Measurements from ENCODE around the gene DACT1. TPM values are rescaled to one million over a fixed set of nuclear protein-coding genes. Genes with fewer than 3 reads are reported as not detected.

Gene DACT1
- total RNA-seq, 4 donors from 2014 or later: 2.7 to 9.7 (median 4.3) TPM

DNA sequence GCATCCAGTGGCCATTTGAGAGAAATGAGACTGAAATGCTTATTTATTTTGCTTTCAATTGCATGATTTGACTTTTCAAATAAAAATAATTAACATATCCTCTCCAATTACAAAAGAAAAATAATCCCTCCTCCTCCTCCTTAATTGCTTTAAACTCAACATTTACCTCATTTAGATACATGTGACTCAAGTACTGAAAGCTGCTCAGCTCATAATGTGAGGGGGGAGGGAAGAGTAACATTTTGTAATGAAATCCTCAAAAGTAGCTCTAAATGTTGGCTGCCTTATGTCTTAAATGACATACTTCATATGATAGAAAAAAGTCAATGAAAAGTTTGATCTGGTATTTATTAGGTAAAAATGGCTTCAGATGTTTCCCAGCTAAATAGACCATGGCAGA lies 29.0 kb downstream of the DACT1 start:
- DNase-seq (ENCODE audit: low spot score): no peak
- ATAC-seq (ENCODE audit: low FRiP score): no peak
- TF ChIP-seq, protein P1, sequence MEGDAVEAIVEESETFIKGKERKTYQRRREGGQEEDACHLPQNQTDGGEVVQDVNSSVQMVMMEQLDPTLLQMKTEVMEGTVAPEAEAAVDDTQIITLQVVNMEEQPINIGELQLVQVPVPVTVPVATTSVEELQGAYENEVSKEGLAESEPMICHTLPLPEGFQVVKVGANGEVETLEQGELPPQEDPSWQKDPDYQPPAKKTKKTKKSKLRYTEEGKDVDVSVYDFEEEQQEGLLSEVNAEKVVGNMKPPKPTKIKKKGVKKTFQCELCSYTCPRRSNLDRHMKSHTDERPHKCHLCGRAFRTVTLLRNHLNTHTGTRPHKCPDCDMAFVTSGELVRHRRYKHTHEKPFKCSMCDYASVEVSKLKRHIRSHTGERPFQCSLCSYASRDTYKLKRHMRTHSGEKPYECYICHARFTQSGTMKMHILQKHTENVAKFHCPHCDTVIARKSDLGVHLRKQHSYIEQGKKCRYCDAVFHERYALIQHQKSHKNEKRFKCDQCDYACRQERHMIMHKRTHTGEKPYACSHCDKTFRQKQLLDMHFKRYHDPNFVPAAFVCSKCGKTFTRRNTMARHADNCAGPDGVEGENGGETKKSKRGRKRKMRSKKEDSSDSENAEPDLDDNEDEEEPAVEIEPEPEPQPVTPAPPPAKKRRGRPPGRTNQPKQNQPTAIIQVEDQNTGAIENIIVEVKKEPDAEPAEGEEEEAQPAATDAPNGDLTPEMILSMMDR (IDR thresholded peaks at IDR 0.05): no peak

- ATAC-seq (ENCODE audit: low FRiP score) (no peak), DNase-seq (ENCODE audit: low spot score) (no peak)
- TF ChIP-seq, protein P1 (IDR thresholded peaks at IDR 0.05): no peak
Measured at GRCh38 chr14:58667900-58668299, 30.1 kb downstream of the DACT1 start.

GRCh38 chr14:58668848-58669480 lies 31.2 kb downstream of the DACT1 start:
- TF ChIP-seq, protein P1 (IDR thresholded peaks at IDR 0.05): no peak
- ATAC-seq (ENCODE audit: low FRiP score) (no peak), DNase-seq (ENCODE audit: low spot score) (no peak)

- TF ChIP-seq, protein P1 (IDR thresholded peaks at IDR 0.05): no peak
- DNase-seq (ENCODE audit: low spot score): no peak
- no peak for ATAC-seq (ENCODE audit: low FRiP score)
Measured at GRCh38 chr14:58669556-58670200, 31.9 kb downstream of the DACT1 start.

GRCh38 chr14:58671024-58671423 lies 33.3 kb downstream of the DACT1 start:
- DNase-seq (ENCODE audit: low spot score) (no peak), ATAC-seq (ENCODE audit: low FRiP score) (no peak)
- TF ChIP-seq, protein P1 (IDR thresholded peaks at IDR 0.05): no peak

DNA sequence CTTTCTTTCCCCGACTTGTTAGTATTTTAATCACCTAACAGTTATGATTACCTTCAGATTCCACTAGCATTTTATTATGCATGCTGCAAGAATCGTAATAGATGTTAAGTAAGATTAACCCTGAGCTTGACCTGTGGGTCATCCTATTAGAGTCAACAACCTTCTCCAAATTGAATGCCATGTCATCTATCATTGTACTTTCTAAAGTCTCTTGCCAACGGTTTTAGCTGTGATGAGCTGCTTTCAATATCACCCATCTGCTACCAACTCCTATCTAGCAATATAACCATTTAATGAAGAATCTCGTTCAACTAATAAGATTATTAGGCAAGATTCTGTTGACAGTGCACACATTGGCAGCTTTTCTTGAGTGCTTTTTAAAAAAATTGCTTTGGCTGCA lies 33.7 kb downstream of the DACT1 start:
- TF ChIP-seq, protein P1 (IDR thresholded peaks at IDR 0.05): no peak

GRCh38 chr14:58673722-58674121 lies 36.0 kb downstream of the DACT1 start:
- DNase-seq (ENCODE audit: low spot score) (no peak), ATAC-seq (ENCODE audit: low FRiP score) (no peak)

More for the DNA sequence above, 33.7 kb downstream of the DACT1 start:
- DNase-seq (ENCODE audit: low spot score) (no peak), ATAC-seq (ENCODE audit: low FRiP score) (no peak)

More at GRCh38 chr14:58673722-58674121, 36.0 kb downstream of the DACT1 start:
- TF ChIP-seq, protein P1 (IDR thresholded peaks at IDR 0.05): no peak
